Lower leg skin (tissue), 4 donors: Measurements from ENCODE around the gene CHRM1. TPM values are rescaled to one million over a fixed set of nuclear protein-coding genes. Genes with fewer than 3 reads are reported as not detected.

Source experiments
- DNase-seq, 2 donors: peaks; one replicate each; pipeline ENCODE4 v3.0.0-alpha.2; 2019; ENCODE audit warnings: low spot score in 2 of 2
- H3K4me3 ChIP-seq: fragments of 200-600 bp; sonication (generic); 2 replicates; pipeline ENCODE4 v1.5.1; 2017; ENCODE audit warnings: mild to moderate bottlenecking, low read depth; ENCODE audit not compliant: poor library complexity, severe bottlenecking
- POLR2A ChIP-seq, 2 donors: fragments of 450-650 bp; IDR thresholded peaks; one replicate each; pipeline ENCODE4 v1.6.1; 2016 to 2017; ENCODE audit warnings: antibody characterized with exemption in 2 of 2, mild to moderate bottlenecking in 1 of 2, moderate library complexity in 1 of 2
- WGBS, 2 donors: methylation state at CpG; one replicate each; pipeline ENCODE4 v1.1.5; 2018; 5-methylcytosine and 5-hydroxymethylcytosine counted together
- intact Hi-C: fragments of 100-400 bp; cut with DNase I; formaldehyde crosslinking; loops from one replicate; pipeline ENCODE4 v1.15.0; 2023; ENCODE audit warnings: low total_unique reads
- total RNA-seq, 4 donors: library from RNA; depleted of rRNA; stranded (reverse); fragments of >200 nt; gene quantifications; one replicate each; pipeline ENCODE4 v1.1.0, GENCODE V29; 2016
- TF ChIP-seq, protein P1 (sequence below), 3 donors: fragments of 450-650 bp; IDR thresholded peaks; one replicate each; pipeline ENCODE4 v1.5.1; 2016; ENCODE audit warnings: antibody characterized with exemption in 3 of 3, mild to moderate bottlenecking in 3 of 3, moderate library complexity in 2 of 3

The CHRM1 gene
- total RNA-seq, 4 donors from 2014 or later, result 1.5 to 7.6 (median 4.5) TPM

DNA sequence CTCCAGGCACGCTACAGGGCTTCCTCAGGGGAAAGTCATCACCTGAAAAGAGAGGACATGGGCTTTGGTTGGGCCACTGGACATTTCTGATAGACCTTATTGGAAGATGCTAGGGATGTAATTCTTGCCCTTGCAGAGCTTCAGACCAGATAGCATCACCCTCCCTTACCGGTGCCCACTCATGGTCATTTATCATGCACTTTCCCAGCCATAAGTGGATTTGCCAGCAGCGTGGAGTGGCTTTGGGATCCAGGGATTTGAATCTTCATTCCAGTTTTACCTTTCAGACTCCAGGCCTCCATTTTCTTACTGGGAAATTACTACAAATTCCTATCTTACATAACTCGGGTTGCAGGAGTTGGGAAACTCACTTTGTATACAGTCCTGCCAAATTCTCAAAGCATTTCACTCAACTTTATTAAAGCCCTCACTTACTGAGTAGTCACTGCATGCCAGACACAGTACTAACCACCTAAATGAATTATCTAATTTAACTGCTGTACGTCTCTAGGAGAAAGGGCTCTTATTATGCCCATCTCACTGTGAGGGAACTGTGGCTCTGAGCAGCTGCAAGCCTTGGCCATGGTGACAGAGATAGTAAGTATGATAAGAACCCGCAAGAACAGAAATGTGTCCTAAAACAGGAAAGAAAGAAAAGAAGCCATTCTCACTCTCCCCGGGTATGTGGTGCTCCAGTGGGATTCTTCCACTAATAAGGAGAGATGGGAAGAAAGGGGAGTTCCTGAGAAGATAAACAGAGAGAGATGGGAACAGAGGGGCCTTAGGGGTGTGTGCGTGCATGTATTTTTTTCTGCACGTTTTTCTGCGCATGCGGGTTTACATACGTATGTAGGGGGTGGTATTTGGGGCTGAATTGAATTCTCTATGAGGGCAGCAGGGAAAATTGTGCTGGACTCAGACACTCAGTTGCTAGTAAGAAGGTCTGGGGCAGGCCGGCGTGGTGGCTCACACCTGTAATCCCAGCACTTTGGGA, 9.7 kb downstream of the CHRM1 start:
- TF ChIP-seq POLR2A (IDR thresholded peaks at IDR 0.05), result no peak
- TF ChIP-seq, protein P1, sequence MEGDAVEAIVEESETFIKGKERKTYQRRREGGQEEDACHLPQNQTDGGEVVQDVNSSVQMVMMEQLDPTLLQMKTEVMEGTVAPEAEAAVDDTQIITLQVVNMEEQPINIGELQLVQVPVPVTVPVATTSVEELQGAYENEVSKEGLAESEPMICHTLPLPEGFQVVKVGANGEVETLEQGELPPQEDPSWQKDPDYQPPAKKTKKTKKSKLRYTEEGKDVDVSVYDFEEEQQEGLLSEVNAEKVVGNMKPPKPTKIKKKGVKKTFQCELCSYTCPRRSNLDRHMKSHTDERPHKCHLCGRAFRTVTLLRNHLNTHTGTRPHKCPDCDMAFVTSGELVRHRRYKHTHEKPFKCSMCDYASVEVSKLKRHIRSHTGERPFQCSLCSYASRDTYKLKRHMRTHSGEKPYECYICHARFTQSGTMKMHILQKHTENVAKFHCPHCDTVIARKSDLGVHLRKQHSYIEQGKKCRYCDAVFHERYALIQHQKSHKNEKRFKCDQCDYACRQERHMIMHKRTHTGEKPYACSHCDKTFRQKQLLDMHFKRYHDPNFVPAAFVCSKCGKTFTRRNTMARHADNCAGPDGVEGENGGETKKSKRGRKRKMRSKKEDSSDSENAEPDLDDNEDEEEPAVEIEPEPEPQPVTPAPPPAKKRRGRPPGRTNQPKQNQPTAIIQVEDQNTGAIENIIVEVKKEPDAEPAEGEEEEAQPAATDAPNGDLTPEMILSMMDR (IDR thresholded peaks at IDR 0.05), result no peak

DNA sequence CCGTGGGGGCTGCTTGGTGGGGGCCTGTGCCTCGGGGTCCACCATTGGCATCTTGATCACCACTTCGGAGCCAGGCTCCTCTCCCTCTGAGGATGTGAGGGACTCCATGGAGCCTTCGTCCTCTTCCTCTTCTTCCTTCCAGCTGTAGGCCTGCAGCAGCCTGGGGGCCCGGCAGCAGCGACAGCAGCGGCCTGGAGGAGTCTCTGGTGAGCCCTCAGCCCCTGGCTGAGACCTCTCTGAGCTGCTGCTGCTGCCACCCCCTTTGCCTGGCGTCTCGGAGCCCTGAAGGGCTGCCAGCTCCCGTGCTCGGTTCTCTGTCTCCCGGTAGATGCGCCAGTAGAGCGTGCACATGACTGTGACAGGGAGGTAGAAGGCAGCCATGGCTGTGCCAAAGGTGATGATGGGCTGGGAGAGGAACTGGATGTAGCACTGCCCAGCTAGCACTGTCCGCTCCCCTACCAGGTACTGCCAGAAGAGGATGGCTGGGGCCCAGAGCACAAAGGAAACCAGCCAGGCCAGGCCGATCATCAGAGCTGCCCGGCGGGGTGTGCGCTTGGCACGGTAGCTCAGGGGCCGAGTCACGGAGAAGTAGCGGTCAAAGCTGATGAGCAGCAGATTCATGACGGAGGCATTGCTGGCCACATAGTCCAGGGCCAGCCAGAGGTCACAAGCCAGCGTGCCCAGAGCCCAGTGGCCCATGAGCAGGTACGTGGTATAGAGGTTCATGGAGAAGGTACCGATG, 10.9 kb downstream of the CHRM1 start:
- intact Hi-C loops, result no loop called here
- no peak for DNase-seq
- H3K4me3 ChIP-seq, result no peak overlapping the region
- 91 to 92% methylated on average over 22 to 24 of the region's 27 CpGs for WGBS, 2 donors
- TF ChIP-seq, protein P1 (IDR thresholded peaks at IDR 0.05), result no peak
- no peak for TF ChIP-seq POLR2A (IDR thresholded peaks at IDR 0.05)

More for the DNA sequence above, 9.7 kb downstream of the CHRM1 start:
- 80 to 81% methylated on average over 14 of the region's 14 CpGs for WGBS, 2 donors
- no peak overlapping the region for H3K4me3 ChIP-seq
- DNase-seq, result no peak
- intact Hi-C loops, result no loop called here

DNA sequence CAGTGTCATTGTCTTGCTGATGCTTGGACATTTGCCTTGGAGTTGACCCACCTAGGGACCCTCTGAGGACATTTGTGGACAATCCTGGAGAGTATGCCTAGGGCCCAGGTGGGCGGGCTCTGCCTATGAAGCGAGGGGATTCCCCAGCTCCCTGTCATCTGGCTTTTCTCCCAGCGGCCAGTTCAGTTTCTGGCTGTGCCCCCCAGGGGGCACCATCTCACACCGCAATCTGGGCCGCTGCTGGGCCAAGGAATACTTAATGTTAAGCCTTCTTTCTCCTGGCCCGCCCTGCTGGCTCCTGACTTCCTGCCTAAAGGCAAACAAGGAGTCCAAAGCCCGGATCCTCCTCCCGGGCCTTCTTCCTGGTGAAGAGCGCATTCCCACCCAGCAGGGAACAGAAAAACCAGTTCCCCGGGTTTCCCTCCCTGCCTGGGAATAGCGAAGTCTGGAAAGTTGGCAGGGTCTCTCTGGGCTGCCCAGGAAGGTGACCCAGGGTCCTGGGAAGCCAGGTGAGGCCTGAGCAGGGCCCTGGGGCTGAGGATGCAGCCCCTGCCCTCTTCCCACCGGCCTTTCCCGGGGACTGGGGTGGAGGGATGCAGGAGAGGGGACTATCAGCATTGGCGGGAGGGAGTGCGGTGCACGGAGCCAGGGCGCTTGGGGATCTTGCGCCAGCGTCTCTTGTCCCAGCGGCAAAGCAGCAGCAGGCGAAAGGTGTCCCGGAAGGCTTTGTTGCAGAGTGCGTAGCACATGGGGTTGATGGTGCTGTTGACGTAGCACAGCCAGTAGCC, 11.9 kb downstream of the CHRM1 start:
- 39 to 54% methylated on average over 23 to 24 of the region's 24 CpGs for WGBS, 2 donors
- no peak for TF ChIP-seq POLR2A (IDR thresholded peaks at IDR 0.05)
- TF ChIP-seq, protein P1 (IDR thresholded peaks at IDR 0.05), result no peak
- intact Hi-C loops, result no loop called here
- H3K4me3 ChIP-seq, result no peak overlapping the region
- DNase-seq, result peak; percentile 52 to 91

DNA sequence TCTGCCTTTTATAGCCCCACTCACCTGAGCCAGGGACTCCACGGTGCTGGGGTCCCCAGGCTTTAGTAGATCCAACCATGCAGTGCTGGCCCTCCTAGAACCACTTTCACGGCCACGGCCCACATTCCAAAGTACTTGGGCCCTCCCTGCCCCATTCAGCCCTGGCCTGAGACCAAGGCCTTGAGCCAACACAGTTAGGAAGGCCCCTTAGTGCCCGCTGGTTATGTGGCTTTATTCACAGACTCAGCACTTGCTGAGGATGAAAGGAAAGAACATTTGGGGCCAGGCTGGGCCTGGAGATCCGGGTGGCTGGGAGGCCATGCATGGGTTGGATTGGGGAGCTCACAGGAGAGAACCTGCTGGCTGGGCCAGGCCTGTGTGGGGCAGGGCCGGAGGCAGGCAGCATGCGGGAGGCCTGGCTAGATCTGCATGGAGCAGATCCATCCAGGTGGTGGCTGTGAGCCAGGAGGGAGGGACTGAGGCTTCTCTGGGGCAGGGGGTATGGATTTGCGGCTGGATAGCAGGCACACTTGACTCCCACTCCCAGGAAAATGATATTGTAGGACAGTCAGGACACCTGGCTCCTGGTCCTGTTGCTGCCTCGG, 12.6 kb downstream of the CHRM1 start:
- no peak for DNase-seq
- intact Hi-C loops, result no loop called here
- WGBS, 2 donors, result 41 to 57% methylated on average over 7 to 9 of the region's 9 CpGs
- TF ChIP-seq, protein P1 (IDR thresholded peaks at IDR 0.05), result no peak
- no peak for TF ChIP-seq POLR2A (IDR thresholded peaks at IDR 0.05)
- H3K4me3 ChIP-seq, result no peak overlapping the region

DNA sequence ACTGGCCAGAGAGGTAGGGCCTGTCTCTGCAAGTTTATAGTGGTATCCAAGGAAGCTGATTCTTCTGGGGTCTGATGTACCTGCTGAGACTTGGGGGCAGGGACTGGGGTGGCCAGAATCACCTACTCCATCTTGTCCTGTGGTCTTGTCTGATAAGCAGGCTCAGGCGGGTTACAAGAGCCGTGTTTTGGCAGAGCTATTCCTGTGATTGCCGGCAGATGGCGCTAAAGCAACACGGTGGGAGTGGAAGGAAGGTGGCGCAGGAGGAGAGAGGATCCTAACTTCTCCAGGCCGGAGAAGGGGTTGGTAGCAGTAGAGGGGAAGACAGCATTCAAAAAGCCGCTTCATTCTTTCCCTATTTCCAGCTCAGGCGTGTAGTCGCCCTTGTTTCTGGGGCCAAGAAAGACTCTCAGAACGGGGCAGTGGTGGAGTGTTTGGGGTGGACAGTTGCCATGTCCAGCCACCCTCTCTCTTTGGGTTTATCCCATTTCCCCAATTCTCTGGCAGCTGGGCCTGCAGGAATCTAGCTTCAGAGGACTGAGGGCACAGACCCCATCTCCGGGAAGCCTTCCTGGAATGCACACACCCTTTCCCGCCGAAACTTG, 15.1 kb downstream of the CHRM1 start:
- H3K4me3 ChIP-seq, result no peak overlapping the region
- intact Hi-C loops, result loop anchor here (2.0 kb wide), 1 partner anchor 117 kb away; no protein-coding TSS in a partner anchor
- peak; percentile 80 to 97 for DNase-seq
- TF ChIP-seq, protein P1 (IDR thresholded peaks at IDR 0.05), result peak in 1 of 3 donors; percentile 92
- no peak for TF ChIP-seq POLR2A (IDR thresholded peaks at IDR 0.05)
- 18 to 21% methylated on average over 14 of the region's 14 CpGs for WGBS, 2 donors
